DMS79 (cell line): Measurements from ENCODE around the gene MID1.
A peak's percentile ranks its signal among the peaks of the same experiment; 100 is the strongest.

Experiments used
- DNase-seq: peaks from one replicate; lab custom pipeline; 2025; lab: John Stamatoyannopoulos, UW

The MID1 gene, protein sequence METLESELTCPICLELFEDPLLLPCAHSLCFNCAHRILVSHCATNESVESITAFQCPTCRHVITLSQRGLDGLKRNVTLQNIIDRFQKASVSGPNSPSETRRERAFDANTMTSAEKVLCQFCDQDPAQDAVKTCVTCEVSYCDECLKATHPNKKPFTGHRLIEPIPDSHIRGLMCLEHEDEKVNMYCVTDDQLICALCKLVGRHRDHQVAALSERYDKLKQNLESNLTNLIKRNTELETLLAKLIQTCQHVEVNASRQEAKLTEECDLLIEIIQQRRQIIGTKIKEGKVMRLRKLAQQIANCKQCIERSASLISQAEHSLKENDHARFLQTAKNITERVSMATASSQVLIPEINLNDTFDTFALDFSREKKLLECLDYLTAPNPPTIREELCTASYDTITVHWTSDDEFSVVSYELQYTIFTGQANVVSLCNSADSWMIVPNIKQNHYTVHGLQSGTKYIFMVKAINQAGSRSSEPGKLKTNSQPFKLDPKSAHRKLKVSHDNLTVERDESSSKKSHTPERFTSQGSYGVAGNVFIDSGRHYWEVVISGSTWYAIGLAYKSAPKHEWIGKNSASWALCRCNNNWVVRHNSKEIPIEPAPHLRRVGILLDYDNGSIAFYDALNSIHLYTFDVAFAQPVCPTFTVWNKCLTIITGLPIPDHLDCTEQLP

DNA sequence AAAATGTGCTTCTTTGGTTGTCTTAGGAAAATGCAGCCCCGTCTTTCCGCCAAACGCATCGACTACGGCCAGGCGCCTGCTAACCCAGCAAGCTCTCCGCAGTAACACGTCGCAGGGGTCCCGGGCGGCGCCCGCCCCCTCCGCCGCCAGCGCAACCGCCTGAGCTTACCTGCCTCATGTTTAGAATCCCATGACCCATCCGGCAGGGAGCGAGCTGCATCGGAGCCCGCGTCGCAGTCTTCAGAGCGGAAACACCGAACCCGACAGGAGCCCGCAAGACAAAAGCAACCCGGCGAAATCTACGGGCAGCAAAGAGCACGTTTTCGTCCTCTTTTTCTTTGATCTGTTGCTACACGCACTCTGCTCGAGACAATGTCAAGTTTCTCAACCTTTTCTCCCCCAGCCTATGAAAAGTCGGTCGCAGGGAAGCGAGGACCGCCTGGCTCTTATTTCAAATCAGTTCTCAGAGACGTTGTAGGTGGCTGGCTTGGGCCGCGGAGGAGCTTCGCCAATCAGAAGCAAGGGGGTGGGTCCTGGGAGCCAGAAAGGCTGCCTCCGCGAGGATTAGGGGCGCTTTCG is at the start of gene MID1:
TSS of gene MID1 (minus strand) at position 465 of the 579 bp plus-strand sequence. CDS start 53,038 bp downstream, outside the sequence.
- DNase-seq = no peak

DNA sequence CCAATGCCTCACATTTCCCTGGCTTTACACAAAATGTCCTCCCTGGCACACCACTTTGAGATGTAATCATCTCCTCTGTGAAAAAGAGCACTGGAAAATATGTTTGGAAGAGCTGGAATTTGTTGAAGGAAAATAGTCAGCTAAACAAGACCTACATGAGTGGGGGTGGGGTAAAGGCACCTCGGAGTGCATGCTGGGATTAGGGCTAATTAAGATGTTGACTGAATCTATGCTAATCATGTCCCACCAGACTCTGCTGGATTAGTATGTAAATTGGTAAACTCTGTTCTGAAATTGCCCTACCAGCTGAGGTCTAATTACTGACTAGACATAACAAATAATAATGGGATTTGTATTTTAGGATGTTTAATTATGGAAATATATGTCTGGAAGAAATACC is 46.8 kb upstream of the MID1 start:
- DNase-seq = no peak

DNA sequence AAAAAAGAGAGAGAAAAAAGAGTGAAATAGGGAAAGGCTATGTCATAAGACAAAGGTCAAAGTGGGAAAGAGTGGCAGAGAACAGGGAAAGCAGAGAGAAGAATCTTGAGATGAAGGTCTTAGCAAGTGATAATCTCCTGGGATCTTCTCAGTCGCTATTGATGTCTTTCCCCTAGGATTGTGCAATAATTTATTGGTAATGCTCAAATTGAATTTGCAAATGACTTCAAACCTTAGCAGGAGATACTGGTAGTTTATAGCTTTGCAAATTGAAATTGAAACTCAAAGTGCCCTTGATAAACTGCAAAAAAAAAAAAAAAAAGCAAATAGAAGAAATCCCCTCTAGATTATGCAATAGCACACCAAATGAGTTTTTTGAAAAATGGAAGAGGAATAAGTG is 45.7 kb upstream of the MID1 start:
- no peak for DNase-seq

DNA sequence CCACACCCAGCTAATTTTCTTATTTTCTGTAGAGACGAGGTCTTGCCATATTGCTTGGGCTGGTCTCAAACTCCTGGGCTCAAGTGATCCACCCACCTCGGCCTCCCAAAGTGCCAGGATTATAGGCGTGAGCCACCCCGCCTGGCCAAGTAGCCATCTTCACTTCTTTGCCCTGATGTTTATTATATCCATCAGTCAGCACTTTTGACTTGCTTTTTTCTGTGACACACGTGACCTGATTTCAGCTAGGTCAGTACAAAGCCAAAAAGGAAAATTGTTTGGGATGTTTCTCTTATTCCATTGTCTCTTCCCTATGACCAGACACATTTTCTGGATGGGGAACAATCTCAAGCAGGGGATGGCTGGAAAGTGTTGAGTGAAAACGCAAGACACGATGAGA is 45.3 kb upstream of the MID1 start:
- DNase-seq = no peak

DNA sequence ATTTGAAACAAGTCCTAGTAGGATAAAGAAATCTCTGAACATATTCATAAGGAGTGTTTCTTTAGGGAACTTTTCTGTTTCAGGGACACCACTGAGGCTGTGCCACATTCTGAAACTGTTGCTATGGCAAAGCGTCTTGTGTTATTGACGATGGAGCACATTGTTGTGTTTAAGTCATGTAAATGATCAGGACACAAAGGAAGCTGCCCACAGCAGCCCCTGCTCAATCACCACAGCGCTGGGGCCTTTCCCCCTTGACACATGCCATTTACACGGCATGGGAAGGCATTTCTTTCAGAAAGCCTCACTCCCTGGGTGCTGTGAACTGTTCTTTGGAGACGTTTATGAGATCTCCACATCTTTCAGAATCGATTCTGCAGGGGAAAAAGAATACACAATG is 39.8 kb upstream of the MID1 start:
- no peak for DNase-seq

DNA sequence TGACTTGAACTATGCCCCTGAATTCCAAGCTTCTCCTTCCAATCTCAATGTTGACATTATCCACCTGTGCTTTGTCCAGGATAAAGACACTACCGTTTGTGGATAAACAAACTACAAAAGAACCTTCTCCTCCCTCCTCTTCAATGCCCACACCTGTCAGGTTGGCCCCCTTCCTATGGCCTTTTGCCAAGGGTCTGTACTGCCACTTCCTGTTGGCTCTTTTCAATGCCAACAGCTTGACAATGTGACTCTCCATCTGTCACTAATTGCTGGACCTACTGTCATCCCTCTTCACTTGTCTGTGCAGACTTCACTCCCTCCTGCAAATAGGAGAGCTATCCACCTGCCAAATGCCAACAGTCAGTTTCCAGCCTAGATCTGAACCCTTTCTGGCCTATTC is 35.8 kb upstream of the MID1 start:
- DNase-seq = no peak

DNA sequence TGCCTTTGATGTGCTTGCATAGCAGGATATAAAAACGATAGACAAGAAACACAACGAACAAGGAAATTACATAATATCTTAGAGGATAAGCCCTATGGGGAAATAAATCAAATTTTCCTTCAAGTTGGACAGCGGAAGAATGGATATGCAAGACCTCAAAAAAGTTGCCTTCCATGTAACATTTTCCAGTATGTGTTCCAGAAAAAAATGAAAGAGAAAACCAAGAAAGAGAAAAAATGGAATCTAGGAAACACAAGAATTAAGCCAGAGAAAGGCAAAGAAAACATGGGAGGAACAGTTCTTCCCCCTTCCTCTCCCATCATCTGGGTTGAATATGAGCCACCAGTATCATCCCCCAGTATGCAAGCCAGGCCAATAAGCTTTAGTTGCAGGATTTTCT is 34.6 kb upstream of the MID1 start:
- DNase-seq = no peak

DNA sequence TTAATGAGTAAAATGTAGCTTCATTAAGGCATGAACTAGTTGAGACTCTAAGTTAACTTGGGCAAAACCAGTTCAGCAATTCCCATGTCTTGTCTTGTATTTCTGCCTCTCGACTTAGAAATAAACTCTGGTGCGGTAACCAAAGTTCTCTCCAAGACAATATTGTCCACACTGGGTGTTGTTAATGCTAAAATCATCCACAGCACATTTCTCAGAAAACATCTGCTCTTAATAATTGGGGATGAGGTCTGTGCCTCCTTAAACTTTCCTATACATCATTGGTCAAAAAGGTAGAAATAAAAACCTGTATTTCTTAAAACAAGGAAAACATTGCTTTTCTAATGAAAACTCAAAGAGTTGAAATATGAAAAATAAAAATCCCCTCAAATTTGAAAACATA is 32.9 kb upstream of the MID1 start:
- DNase-seq = no peak

DNA sequence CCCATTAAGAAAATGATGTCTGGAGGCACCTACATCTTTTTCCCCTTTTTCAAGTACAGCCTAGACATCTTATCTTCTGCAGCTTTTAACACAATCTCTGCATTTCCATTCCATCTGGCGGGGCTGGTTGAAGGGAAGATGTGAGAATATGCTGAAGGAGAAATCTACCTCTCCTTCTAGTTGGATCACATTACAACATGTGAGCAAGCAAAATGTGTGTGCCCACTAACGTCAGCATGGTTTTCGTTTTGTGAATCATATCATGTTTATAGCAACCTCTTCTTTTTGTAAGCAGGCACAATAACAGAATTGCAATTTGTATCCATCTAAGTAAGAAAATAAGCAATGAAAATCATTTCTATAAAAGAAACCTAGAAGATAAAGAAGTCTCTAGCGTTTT is 28.9 kb upstream of the MID1 start:
- no peak for DNase-seq

DNA sequence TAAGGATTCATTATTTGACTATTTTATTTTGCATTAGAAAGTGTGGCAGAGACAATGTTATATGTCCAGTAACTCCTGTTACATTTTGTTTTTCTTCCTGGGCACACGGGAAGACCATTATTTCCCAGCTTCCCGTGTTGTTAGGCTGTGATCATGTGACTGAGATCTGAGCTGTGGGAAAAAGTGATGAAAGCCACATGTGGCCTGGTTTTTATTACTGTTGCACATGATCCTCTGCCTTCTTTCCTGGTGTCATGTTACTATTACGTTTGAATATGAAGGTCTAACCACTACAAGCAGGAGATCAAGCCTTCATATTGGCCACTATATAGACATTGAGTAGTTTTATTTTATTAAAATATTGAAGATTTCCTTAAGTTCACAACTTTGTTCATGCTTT is 28.2 kb upstream of the MID1 start:
- no peak for DNase-seq

DNA sequence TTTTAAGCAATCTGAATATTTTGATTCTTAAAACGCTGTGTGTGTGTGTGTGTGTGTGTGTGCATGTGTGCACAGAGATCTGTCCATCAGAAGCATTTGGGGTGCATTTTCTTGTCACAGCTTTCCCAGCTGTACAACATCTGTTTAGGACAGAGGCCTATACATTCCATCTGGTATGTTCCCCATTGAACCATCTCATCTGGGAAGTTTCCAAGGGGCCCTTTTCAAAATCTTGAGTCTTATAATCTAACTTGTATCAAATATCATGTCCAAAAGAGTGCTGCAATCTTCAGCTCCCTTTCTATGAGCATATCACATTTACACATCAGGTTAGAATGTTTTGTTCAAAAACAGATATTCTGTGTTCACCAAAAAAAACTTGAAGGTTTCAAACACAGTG is 16.5 kb upstream of the MID1 start:
- DNase-seq = no peak

DNA sequence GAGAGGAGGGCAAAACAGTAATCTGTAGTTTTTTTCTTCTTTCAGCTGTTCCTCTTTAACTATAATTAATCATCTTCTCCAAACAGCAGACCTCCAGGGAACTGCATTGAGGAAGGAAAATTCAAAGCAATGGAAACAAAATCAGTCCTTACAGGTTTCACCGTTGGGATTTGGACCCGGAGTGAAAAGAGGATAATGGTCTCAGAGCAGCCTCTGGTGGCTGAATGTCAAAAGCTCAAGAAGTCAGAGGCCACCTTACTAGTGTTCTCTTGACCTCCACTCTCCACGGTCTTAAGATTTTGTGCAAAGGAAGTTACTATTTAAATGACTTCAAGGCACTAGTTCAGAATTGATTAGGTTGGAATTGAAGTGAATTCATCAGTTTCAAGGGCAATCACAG is 16.0 kb upstream of the MID1 start:
- DNase-seq = peak; percentile 12

DNA sequence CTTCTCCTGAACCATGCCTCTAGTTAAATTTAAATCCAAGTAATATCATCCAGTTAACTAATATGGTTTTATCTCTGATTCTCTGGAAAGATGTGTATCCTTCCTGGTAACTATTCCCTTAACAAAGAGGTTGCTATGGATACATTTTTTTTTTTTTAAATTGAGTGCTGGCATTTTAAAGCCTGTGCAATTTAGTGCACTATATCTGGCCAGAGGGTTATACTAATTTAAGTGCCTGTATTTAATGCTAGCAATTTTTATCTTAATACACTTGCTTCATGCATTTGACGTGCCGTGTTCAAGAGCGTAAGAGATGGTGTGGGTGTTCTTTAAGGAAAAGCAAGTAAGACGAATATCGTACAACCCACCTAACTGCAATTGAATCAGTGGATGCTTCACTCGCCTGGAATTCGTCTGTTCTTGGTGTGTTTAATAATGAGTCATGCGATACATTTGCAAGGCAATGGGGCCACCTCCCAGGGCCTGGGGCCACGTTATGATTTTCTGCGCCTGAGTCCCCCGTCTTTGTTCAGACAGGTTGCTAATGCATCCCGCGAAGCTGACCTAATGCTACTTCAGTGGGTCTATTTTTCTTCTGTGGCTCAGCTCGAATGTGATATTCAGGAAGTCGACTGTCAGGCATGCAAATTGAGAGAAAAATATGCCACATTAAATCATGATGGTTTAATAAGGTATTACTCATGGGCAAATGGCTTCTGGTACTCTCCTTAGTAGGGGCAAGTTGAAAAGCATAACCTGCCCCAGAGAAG is 14.2 kb upstream of the MID1 start:
- no peak for DNase-seq

DNA sequence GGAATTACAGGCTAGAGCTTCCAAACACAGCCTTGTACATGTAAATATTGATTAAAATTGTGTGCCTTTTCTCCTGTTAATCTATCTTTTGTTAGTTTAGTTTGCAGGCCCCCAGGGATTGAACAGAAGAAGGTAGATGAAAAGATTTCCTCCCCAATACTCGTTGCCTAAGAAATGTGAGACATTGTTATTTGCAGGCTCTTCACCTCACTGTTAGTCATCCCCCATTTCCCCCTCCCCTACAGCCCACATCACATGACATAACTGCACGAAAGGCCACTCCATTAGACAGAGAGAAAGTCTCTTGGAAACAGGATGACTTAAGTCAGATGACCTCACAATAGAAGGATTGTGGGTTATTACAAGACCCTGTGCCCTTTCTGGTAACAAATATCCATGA is 13.3 kb upstream of the MID1 start:
- DNase-seq = no peak

DNA sequence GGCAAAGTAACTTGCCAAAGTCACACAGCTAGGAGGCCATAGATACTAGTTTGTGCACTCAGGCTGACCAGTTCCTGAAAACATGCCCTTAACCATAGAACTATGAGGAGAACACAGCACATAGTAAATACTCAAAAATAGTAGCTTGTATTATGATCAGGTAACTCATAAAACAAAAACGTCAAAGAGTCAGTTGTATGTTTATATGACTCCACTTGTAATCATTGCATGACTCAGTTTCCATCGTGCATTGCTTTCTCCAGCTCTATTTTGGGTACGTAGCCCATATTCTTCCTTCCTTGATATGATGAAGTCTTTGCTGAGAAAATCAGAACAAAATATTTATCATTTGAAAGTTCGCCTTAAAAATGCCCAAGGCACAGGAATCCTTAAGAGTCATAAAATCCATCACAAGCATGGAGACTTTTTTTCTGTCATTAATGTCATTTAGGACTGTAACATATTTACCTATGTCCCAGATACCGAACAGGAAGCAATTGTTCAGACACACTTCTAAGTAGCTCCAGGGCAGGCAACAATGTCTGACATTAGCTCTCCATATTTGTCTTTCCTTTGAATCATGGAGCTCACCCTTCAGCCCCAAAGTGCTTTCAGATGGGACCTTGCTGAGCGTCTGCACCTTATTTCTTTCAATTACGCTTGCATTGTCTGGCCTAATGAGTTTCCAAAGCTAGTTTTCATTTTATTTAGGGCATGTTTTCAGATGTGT is 11.2 kb upstream of the MID1 start:
- DNase-seq = no peak

DNA sequence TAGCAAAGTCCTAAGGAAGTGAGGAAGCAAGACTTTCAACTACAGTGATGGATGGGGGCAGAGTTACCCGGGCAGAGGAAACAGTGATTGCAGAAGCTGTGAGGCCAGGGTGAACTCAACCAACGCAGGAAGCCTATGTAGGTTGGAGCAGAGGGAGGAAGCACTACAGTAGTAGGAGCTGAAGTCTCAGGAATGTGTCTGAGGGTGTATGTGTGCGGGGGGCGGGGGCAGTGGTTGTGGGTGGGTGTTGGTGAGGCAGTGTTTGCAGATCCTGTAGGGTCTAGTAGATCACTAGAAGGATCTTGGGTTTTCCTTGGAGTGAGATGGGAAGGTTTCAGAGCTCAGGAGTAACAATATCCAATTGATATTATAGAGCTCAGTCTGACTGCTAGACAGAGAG is 9.9 kb upstream of the MID1 start:
- no peak for DNase-seq

DNA sequence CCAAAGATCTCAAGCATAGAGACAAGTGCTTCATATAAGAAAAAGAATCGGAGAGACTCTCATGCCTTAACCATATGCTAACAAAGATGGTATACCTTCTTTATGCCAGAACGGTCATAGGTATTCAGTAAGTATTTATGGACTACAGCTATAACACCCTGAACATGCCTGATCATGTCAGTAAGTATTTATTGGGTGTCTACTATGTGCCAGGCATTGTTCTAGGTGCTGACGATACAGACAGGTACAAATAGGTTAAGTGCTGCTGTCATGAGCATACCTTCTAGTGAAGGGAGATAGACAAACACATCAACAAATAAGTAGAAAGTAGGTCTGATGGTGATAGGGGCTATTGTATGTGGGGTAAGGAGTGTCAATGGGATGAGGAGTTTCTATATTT is 9.5 kb upstream of the MID1 start:
- no peak for DNase-seq

DNA sequence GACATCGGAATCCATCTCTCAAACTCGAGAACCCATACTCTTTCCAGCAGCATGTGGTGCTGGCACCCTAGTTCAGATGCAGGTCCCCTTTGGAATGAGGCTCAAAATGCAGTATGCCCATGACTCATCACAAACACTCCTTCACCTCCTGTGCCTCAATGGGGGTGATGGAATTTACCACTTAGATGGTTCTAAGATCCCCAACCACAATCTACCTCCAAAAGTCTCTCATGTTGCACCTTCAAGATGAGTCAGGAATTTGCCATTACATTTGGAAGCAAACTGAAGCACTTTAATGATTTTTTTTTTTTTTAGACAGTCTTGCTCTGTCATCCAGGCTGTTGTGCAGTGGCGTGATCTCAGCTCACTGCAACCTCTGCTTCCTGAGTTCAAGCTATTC is 8.5 kb upstream of the MID1 start:
- DNase-seq = no peak

DNA sequence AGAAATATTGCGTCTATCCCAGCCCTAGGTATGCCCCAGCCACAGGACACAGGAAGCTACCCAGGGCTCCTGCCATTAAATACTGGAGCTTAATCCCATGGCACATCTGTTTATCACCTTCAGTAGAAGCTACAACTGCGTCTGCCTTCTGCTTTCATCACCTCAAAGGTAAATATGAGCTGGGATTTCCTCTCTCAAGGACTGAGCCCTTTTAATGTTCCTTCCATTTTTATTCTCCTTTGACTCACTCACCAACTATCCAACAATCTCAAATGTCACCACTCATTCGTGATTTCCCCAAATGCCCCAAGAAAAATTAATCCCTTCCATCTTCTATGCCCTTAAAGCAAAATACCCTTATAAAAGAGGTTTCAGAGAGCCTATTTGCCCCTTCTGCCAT is 1.8 kb upstream of the MID1 start:
- DNase-seq = no peak

DNA sequence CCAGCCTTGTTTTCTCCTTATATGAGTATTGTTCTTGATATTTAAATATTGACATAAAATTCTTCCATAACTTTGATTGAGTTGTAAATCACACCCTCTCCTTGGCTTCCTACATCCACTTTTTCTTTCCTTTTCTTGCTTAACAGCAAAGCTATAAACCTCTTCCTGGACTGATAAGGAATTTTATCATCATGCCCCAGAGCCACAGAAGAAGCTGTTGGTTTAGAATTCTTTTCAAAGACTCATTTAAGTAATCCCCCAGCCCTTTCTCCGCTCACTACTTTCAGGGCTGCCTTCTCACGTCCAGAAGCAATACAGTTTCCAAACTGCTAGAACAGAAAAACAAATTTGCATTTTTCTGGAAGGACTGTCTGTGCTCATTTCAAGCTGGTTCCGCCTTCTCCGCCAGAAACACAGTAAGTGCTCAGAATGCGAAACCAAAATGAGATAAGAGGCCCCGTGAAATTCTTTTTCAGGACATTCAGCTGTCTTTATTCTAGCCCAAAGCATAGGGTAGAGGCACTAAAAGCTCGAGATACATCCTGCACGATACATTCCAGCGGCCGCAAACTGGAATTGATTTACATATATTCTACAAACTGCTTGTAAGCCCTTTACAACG is 849 bp downstream of the MID1 start:
- no peak for DNase-seq

DNA sequence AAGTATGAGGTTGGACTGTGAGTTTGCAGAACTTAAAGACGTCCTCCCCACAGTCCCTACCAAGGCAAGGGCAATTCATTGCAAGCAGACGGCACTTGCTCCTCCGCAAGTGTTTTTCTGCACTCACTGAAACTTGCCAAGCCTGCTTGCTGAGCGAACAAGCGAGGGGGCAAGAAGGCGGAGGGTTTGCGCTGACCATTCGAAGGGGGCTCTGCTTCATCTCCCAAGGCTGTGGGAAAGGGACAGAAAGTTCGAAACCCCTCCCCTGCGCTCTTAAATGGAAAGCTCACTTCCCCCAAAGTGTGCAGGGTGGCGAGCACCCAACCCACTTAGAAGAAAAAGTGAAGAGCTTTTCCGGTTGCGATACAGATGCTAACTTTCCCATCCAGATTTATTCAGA is 1.4 kb downstream of the MID1 start:
- DNase-seq = no peak

DNA sequence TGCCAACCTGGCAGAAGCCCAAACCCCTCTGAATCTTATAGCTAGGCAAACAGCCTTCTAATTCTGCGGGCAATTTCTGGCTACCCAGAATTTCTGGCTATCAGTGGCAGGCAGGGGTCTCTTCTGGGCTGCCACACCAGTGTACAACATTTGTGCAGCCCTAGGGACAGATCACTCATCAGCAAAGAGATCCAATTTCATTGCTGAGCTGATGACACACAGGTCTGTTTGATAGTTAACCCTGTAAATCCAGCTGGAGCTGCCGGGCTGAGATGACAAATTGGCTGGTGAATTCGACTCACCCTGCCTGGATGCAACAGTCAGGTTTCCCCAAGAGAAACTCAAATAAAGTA is 2.4 kb downstream of the MID1 start:
- DNase-seq = no peak
